Effector memory CD8-positive, alpha-beta T cell (primary cell): ENCODE measurements around the gene QRFPR.
"Not testable (repeated sequence)": the region's sequence is repeated elsewhere in the genome, so short reads cannot be mapped to it uniquely, and the experiment has no call there.

Experiments
- ATAC-seq: fragments of 150-1000 bp; cut with Tn5 transposase; replicated peaks from 2 replicates; pipeline ENCODE4 v1.10.0; 2021; ENCODE audit warnings: mild to moderate bottlenecking, moderate library complexity
- DNase-seq, 3 experiments: peaks; one replicate each; pipeline ENCODE4 v3.0.0; 2021
- H3K27ac Mint-ChIP-seq, 2 donors: one replicate each; pipeline ENCODE4 v1.8.0; 2022; ENCODE audit warnings: mild to moderate bottlenecking in 2 of 2, mixed read lengths in 2 of 2, moderate library complexity in 2 of 2
- H3K27me3 Mint-ChIP-seq, 2 donors: one replicate each; pipeline ENCODE4 v1.8.0; 2022; ENCODE audit warnings: mixed read lengths in 2 of 2
- H3K36me3 Mint-ChIP-seq: one replicate; pipeline ENCODE4 v1.8.0; 2022; ENCODE audit warnings: mild to moderate bottlenecking, moderate library complexity, mixed read lengths; ENCODE audit not compliant: insufficient read depth
- H3K4me1 Mint-ChIP-seq, 2 donors: one replicate each; pipeline ENCODE4 v1.8.0; 2022; ENCODE audit warnings: low read depth in 2 of 2, mixed read lengths in 2 of 2
- H3K4me3 Mint-ChIP-seq, 2 donors: one replicate each; pipeline ENCODE4 v1.8.0; 2022; ENCODE audit warnings: mild to moderate bottlenecking in 2 of 2, mixed read lengths in 2 of 2, moderate library complexity in 2 of 2
- H3K9me3 Mint-ChIP-seq, 2 donors: one replicate each; pipeline ENCODE4 v1.8.0; 2022; ENCODE audit warnings: mixed read lengths in 2 of 2

The QRFPR gene

DNA sequence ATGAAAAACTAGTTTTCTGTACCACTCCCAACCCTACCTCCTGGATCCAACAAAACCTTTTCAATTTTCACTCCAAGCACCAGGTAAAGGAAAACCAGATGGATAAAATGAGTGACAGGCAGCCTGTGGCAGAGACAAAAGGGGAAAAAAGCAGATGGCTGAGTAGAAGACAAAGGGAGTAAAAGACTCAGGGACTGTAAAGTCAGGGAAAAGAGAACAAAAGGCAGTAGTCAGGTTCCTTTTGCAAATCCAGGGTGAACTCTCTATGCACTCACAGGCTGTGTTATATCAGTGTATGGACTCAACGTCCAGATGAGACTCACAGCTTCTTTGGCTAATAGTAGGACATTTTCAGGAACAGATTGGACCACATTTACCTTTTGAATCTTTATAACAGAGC lies 54.2 kb downstream of the QRFPR start:
- peaks cover under 1% of the 10 kb centered on the region for H3K36me3 Mint-ChIP-seq
- no peak for DNase-seq
- no peak overlapping the region for H3K4me3 Mint-ChIP-seq
- H3K9me3 Mint-ChIP-seq = no peaks in the 10 kb centered on the region
- no peak overlapping the region for H3K27ac Mint-ChIP-seq
- ATAC-seq = no peak
- no peaks in the 10 kb centered on the region for H3K4me1 Mint-ChIP-seq
- H3K27me3 Mint-ChIP-seq = peaks cover 34 to 66% of the 10 kb centered on the region in 2 donors

- Mint-ChIP-seq H3K4me1 (no peaks in the 10 kb centered on the region), H3K4me3 (no peak overlapping the region), H3K27ac (no peak overlapping the region), H3K27me3 (peaks cover 23 to 60% of the 10 kb centered on the region in 2 donors), H3K9me3 (no peaks in the 10 kb centered on the region), H3K36me3 (no peaks in the 10 kb centered on the region)
- DNase-seq (no peak), ATAC-seq (no peak)
Measured at GRCh38 chr4:121324331-121324730, 56.5 kb downstream of the QRFPR start.

GRCh38 chr4:121321466-121321865 lies 59.4 kb downstream of the QRFPR start:
- Mint-ChIP-seq H3K27me3 (peaks cover 23 to 49% of the 10 kb centered on the region in 2 donors), H3K9me3 (peaks cover 0 to 3% of the 10 kb centered on the region in 2 donors), H3K4me3 (no peak overlapping the region), H3K27ac (no peak overlapping the region), H3K36me3 (no peaks in the 10 kb centered on the region), H3K4me1 (no peaks in the 10 kb centered on the region)
- DNase-seq = no peak
- no peak for ATAC-seq

GRCh38 chr4:121316091-121316490 lies 64.7 kb downstream of the QRFPR start:
- peaks cover 17 to 23% of the 10 kb centered on the region in 2 donors for H3K27me3 Mint-ChIP-seq

GRCh38 chr4:121313430-121313829 lies 67.4 kb downstream of the QRFPR start:
- ATAC-seq, H3K9me3 Mint-ChIP-seq, DNase-seq, H3K36me3 Mint-ChIP-seq, H3K27ac Mint-ChIP-seq, H3K4me3 Mint-ChIP-seq, H3K4me1 Mint-ChIP-seq: not testable (repeated sequence)
- H3K27me3 Mint-ChIP-seq = peaks cover 14 to 20% of the 10 kb centered on the region in 2 donors

More at GRCh38 chr4:121316091-121316490, 64.7 kb downstream of the QRFPR start:
- Mint-ChIP-seq H3K27ac (no peak overlapping the region), H3K36me3 (no peaks in the 10 kb centered on the region), H3K4me3 (no peak overlapping the region), H3K4me1 (no peaks in the 10 kb centered on the region), H3K9me3 (peaks cover 0 to 3% of the 10 kb centered on the region in 2 donors)
- no peak for DNase-seq
- no peak for ATAC-seq

GRCh38 chr4:121308828-121309227 lies 72.0 kb downstream of the QRFPR start:
- H3K9me3 Mint-ChIP-seq = no peaks in the 10 kb centered on the region
- H3K4me3 Mint-ChIP-seq = no peak overlapping the region
- H3K36me3 Mint-ChIP-seq = no peaks in the 10 kb centered on the region
- no peak overlapping the region for H3K27ac Mint-ChIP-seq
- no peaks in the 10 kb centered on the region for H3K27me3 Mint-ChIP-seq
- no peak for ATAC-seq
- H3K4me1 Mint-ChIP-seq = peaks cover 9 to 14% of the 10 kb centered on the region in 2 donors
- DNase-seq = no peak

GRCh38 chr4:121308328-121308663 lies 72.5 kb downstream of the QRFPR start:
- Mint-ChIP-seq H3K4me1 (peaks cover 9 to 14% of the 10 kb centered on the region in 2 donors), H3K27me3 (no peaks in the 10 kb centered on the region), H3K36me3 (no peaks in the 10 kb centered on the region), H3K9me3 (no peaks in the 10 kb centered on the region), H3K4me3 (no peak overlapping the region), H3K27ac (no peak overlapping the region)
- no peak for DNase-seq
- no peak for ATAC-seq

DNA sequence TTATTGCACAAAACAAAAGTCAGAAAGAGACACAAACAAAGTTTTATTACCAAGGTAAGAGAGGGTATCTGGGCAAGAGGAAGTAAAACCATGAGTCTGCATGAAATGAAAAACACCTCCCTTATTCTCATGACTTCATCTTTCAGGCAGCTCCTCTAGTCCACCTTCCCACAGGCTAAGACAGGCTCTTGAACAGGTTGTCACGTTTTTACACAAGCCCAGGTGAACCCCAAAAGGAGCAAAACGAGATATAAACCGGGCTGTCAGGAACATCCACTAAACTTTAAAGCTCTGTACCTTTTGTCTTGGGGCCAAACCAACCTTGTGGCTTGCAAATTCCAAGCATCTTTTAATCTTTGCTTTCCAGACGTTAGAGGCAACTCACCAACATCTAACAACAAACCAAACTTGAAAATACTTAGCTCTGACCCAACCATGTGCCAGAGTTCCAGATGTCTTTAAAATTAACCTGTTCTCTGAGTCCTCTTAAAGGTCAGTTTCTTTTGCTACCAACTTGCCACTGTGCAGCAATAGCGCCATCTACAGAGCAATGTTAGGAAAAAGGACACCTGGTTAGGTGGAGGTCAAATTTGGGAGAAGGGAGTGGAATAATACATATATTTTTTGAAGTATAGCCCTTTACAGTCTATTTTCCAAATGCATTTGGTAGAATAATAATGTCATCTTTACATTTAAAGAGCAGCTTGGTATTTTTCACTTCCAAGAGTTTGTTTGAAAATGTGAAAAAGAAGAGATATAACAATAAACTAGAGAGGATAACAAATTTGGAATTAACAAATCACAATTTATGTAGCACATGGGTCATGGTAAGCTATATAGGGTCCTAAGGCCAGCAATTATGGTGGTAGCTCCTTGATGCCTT lies 73.1 kb downstream of the QRFPR start:
- Mint-ChIP-seq H3K4me3 (peak overlapping the region in 1 of 2 donors; percentile 18), H3K27ac (peak overlapping the region in 1 of 2 donors; percentile 29), H3K4me1 (peaks cover 9 to 14% of the 10 kb centered on the region in 2 donors), H3K36me3 (no peaks in the 10 kb centered on the region), H3K27me3 (no peaks in the 10 kb centered on the region), H3K9me3 (no peaks in the 10 kb centered on the region)
- DNase-seq (peak; percentile 40 to 52 (median 44)), ATAC-seq (peak; percentile 69)

DNA sequence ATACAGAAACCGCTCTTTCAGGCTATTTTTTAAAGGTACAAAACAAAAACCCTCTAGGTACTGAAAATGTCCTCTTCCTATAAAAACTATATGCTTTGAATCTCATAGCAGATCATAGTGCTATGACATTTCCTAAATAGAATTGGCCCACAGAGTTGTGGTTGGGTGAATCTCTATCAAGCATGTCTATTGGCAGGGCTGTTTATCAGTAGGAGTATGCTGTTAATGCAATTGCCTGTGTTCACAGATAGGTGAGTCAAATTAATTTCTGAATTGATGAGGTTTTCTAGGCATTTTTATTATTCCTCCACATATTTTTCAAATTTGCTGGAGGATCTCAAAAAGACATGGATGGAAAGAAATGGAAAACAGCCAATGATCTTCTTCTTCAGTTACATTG lies 73.9 kb downstream of the QRFPR start:
- ATAC-seq (no peak), DNase-seq (no peak)
- H3K4me3 Mint-ChIP-seq = peak overlapping the region in 1 of 2 donors; percentile 18
- peak overlapping the region in 1 of 2 donors; percentile 29 for H3K27ac Mint-ChIP-seq
- H3K4me1 Mint-ChIP-seq = peaks cover 9 to 14% of the 10 kb centered on the region in 2 donors
- no peaks in the 10 kb centered on the region for H3K9me3 Mint-ChIP-seq
- H3K36me3 Mint-ChIP-seq = no peaks in the 10 kb centered on the region
- H3K27me3 Mint-ChIP-seq = no peaks in the 10 kb centered on the region

- DNase-seq (no peak), ATAC-seq (no peak)
- Mint-ChIP-seq H3K4me1 (peaks cover 9 to 14% of the 10 kb centered on the region in 2 donors), H3K4me3 (no peak overlapping the region), H3K27me3 (no peaks in the 10 kb centered on the region), H3K27ac (no peak overlapping the region), H3K36me3 (no peaks in the 10 kb centered on the region), H3K9me3 (no peaks in the 10 kb centered on the region)
Measured at GRCh38 chr4:121304893-121305292, 75.9 kb downstream of the QRFPR start.

- Mint-ChIP-seq H3K4me3 (no peak overlapping the region), H3K27ac (no peak overlapping the region), H3K27me3 (no peaks in the 10 kb centered on the region), H3K36me3 (peaks cover 3% of the 10 kb centered on the region), H3K9me3 (no peaks in the 10 kb centered on the region), H3K4me1 (no peaks in the 10 kb centered on the region)
- DNase-seq = no peak
- ATAC-seq = no peak
Measured at GRCh38 chr4:121299367-121299766, 81.5 kb downstream of the QRFPR start.

- peaks cover 0 to 14% of the 10 kb centered on the region in 2 donors for H3K9me3 Mint-ChIP-seq
- DNase-seq (no peak), ATAC-seq (no peak)
Measured at GRCh38 chr4:121283319-121283718, 97.5 kb downstream of the QRFPR start.

DNA sequence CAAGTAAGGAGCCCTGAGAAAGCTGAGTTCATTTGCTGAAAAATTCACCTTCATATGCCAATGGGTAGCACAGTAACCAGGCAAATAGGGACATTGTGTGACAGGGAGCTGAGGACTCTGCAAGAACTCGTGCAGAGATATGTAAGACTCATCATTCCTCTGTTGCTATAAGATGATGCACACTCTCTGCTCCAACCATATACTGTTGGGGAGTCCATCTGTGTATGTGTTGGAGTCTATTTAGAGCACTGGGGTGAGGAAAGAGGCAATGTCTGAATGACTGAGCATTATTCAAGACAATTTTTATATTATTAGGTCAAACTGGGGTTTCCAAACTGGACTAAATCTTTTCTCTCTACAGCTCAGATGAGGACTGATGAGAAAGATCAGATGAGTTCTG lies 100.4 kb downstream of the QRFPR start:
- Mint-ChIP-seq H3K4me3 (no peak overlapping the region), H3K27me3 (peaks cover 0 to 32% of the 10 kb centered on the region in 2 donors), H3K36me3 (no peaks in the 10 kb centered on the region), H3K9me3 (peaks cover 0 to 7% of the 10 kb centered on the region in 2 donors), H3K27ac (no peak overlapping the region), H3K4me1 (no peaks in the 10 kb centered on the region)
- ATAC-seq = no peak
- DNase-seq = no peak

More at GRCh38 chr4:121283319-121283718, 97.5 kb downstream of the QRFPR start:
- H3K4me1 Mint-ChIP-seq = no peaks in the 10 kb centered on the region
- no peak overlapping the region for H3K27ac Mint-ChIP-seq
- no peak overlapping the region for H3K4me3 Mint-ChIP-seq
- H3K36me3 Mint-ChIP-seq = no peaks in the 10 kb centered on the region
- H3K27me3 Mint-ChIP-seq = peaks cover 0 to 18% of the 10 kb centered on the region in 2 donors

- Mint-ChIP-seq H3K4me1 (no peaks in the 10 kb centered on the region), H3K4me3 (no peak overlapping the region), H3K9me3 (no peaks in the 10 kb centered on the region), H3K27me3 (peaks cover 0 to 34% of the 10 kb centered on the region in 2 donors), H3K27ac (no peak overlapping the region), H3K36me3 (no peaks in the 10 kb centered on the region)
- ATAC-seq (no peak), DNase-seq (no peak)
Measured at GRCh38 chr4:121278811-121279368, 101.9 kb downstream of the QRFPR start.
